Measurements from ENCODE around the gene GPR107. TPM values are rescaled to one million over a fixed set of nuclear protein-coding genes. Genes with fewer than 3 reads are reported as not detected.
A peak's percentile ranks its signal among the peaks of the same experiment; 100 is the strongest.

Gene GPR107
- total and polyA plus RNA-seq, 2 experiments from 2014 or later = 8.0 to 18.9 TPM

- peak; percentile 46 for DNase-seq
- H3K27ac ChIP-seq = peak overlapping the region; percentile 78
- H3K36me3 ChIP-seq (ENCODE audit: low read depth) = no peaks in the 10 kb centered on the region
- H3K4me1 ChIP-seq (ENCODE audit: insufficient read depth) = peaks cover 18% of the 10 kb centered on the region
- peak overlapping the region; percentile 92 for H3K4me2 ChIP-seq (ENCODE audit: unreplicated experiment)
- H3K9me2 ChIP-seq (ENCODE audit: insufficient read depth) = no peaks in the 10 kb centered on the region
- peak overlapping the region; percentile 97 for H3K9ac ChIP-seq
- TF ChIP-seq EZH2 (IDR thresholded peaks at IDR 0.05; ENCODE audit: insufficient read depth, poor library complexity, severe bottlenecking) (no peak), EZH2phosphoT487 (IDR thresholded peaks at IDR 0.05; ENCODE audit: insufficient read depth, low read depth) (no peak)
- in situ Hi-C loops (cut with MboI) = loop anchor here (25.0 kb wide), 1 partner anchor 167 kb away; no protein-coding TSS in a partner anchor
- peak overlapping the region; percentile 97 for H3K4me3 ChIP-seq
- H3K27me3 ChIP-seq (replicated peaks; ENCODE audit: insufficient read depth) = no peaks in the 10 kb centered on the region
- H2AFZ ChIP-seq = peak overlapping the region; percentile 91
- 1 to 3% methylated on average over 12 to 14 of the region's 14 CpGs for WGBS, 2 experiments (ENCODE audit: low coverage in 1 of 2, low lambda C conversion rate in 2 of 2, missing lambda C conversion rate in 2 of 2)
- H3F3A ChIP-seq (ENCODE audit: insufficient read depth) = no peaks in the 10 kb centered on the region
- H3K79me2 ChIP-seq (ENCODE audit: insufficient read depth) = peaks cover 78% of the 10 kb centered on the region
- no peaks in the 10 kb centered on the region for H3K9me3 ChIP-seq (ENCODE audit: low read depth)
- no peaks in the 10 kb centered on the region for H4K20me1 ChIP-seq (ENCODE audit: insufficient read depth)
These were observed 650 bp downstream of the GPR107 start for GRCh38 chr9:130054325-130054786.

- Histone ChIP-seq H4K20me1 (ENCODE audit: insufficient read depth) (no peaks in the 10 kb centered on the region), H3K4me1 (ENCODE audit: insufficient read depth) (peaks cover 18% of the 10 kb centered on the region), H3K4me3 (peak overlapping the region; percentile 97), H3K4me2 (ENCODE audit: unreplicated experiment) (peak overlapping the region; percentile 92), H3K79me2 (ENCODE audit: insufficient read depth) (peaks cover 82% of the 10 kb centered on the region), H3K27me3 (replicated peaks; ENCODE audit: insufficient read depth) (no peaks in the 10 kb centered on the region), H2AFZ (peak overlapping the region; percentile 91), H3F3A (ENCODE audit: insufficient read depth) (no peaks in the 10 kb centered on the region), H3K27ac (peak overlapping the region; percentile 78), H3K36me3 (ENCODE audit: low read depth) (no peaks in the 10 kb centered on the region), H3K9me3 (ENCODE audit: low read depth) (no peaks in the 10 kb centered on the region), H3K9me2 (ENCODE audit: insufficient read depth) (no peaks in the 10 kb centered on the region), H3K9ac (peak overlapping the region; percentile 97)
- TF ChIP-seq EZH2 (IDR thresholded peaks at IDR 0.05; ENCODE audit: insufficient read depth, poor library complexity, severe bottlenecking) (no peak), EZH2phosphoT487 (IDR thresholded peaks at IDR 0.05; ENCODE audit: insufficient read depth, low read depth) (no peak)
- in situ Hi-C loops (cut with MboI) = loop anchor here (25.0 kb wide), 1 partner anchor 168 kb away; no protein-coding TSS in a partner anchor
- WGBS, 2 experiments (ENCODE audit: low coverage in 1 of 2, low lambda C conversion rate in 2 of 2, missing lambda C conversion rate in 2 of 2) = 89 to 91% methylated on average over 8 of the region's 8 CpGs
- no peak for DNase-seq
These were observed 1.1 kb downstream of the GPR107 start for GRCh38 chr9:130054820-130055219.

GRCh38 chr9:130058154-130058553 lies 4.4 kb downstream of the GPR107 start:
- WGBS, 2 experiments (ENCODE audit: low coverage in 1 of 2, low lambda C conversion rate in 2 of 2, missing lambda C conversion rate in 2 of 2) = 85 to 86% methylated on average over 7 of the region's 7 CpGs
- H3K27ac ChIP-seq = no peak overlapping the region
- no peaks in the 10 kb centered on the region for H3K36me3 ChIP-seq (ENCODE audit: low read depth)
- no peak overlapping the region for H3K4me2 ChIP-seq (ENCODE audit: unreplicated experiment)
- H3K9me2 ChIP-seq (ENCODE audit: insufficient read depth) = no peaks in the 10 kb centered on the region
- H3K9me3 ChIP-seq (ENCODE audit: low read depth) = no peaks in the 10 kb centered on the region
- H4K20me1 ChIP-seq (ENCODE audit: insufficient read depth) = no peaks in the 10 kb centered on the region
- no peak overlapping the region for H2AFZ ChIP-seq
- H3K9ac ChIP-seq = no peak overlapping the region
- no peaks in the 10 kb centered on the region for H3K27me3 ChIP-seq (replicated peaks; ENCODE audit: insufficient read depth)
- DNase-seq = peak; percentile 38
- in situ Hi-C loops (cut with MboI) = loop anchor here (25.0 kb wide), 1 partner anchor 171 kb away; no protein-coding TSS in a partner anchor
- TF ChIP-seq EZH2 (IDR thresholded peaks at IDR 0.05; ENCODE audit: insufficient read depth, poor library complexity, severe bottlenecking) (no peak), EZH2phosphoT487 (IDR thresholded peaks at IDR 0.05; ENCODE audit: insufficient read depth, low read depth) (no peak)
- no peaks in the 10 kb centered on the region for H3F3A ChIP-seq (ENCODE audit: insufficient read depth)
- H3K4me3 ChIP-seq = no peak overlapping the region
- H3K4me1 ChIP-seq (ENCODE audit: insufficient read depth) = 0 out of 2 replicates have a peak, but pooled peaks cover 4% of the 10 kb centered on the region
- peaks cover 100% of the 10 kb centered on the region for H3K79me2 ChIP-seq (ENCODE audit: insufficient read depth)

GRCh38 chr9:130058887-130059286 lies 5.2 kb downstream of the GPR107 start:
- Histone ChIP-seq H3K9me3 (ENCODE audit: low read depth) (no peaks in the 10 kb centered on the region), H3K4me1 (ENCODE audit: insufficient read depth) (0 out of 2 replicates have a peak, but pooled peaks cover 4% of the 10 kb centered on the region), H2AFZ (no peak overlapping the region), H3K9me2 (ENCODE audit: insufficient read depth) (no peaks in the 10 kb centered on the region), H4K20me1 (ENCODE audit: insufficient read depth) (no peaks in the 10 kb centered on the region), H3K4me2 (ENCODE audit: unreplicated experiment) (no peak overlapping the region), H3K36me3 (ENCODE audit: low read depth) (no peaks in the 10 kb centered on the region), H3K4me3 (no peak overlapping the region), H3K79me2 (ENCODE audit: insufficient read depth) (peaks cover 100% of the 10 kb centered on the region), H3K27me3 (replicated peaks; ENCODE audit: insufficient read depth) (no peaks in the 10 kb centered on the region), H3K27ac (no peak overlapping the region), H3K9ac (no peak overlapping the region), H3F3A (ENCODE audit: insufficient read depth) (no peaks in the 10 kb centered on the region)
- whole genome bisulfite sequencing, 2 experiments (ENCODE audit: low coverage in 1 of 2, low lambda C conversion rate in 2 of 2, missing lambda C conversion rate in 2 of 2) = 42 to 49% methylated on average over 3 of the region's 3 CpGs
- in situ Hi-C loops (cut with MboI) = loop anchor here (25.0 kb wide), 1 partner anchor 172 kb away; no protein-coding TSS in a partner anchor
- DNase-seq = no peak
- no peak for TF ChIP-seq EZH2phosphoT487 (IDR thresholded peaks at IDR 0.05; ENCODE audit: insufficient read depth, low read depth)
- TF ChIP-seq EZH2 (IDR thresholded peaks at IDR 0.05; ENCODE audit: insufficient read depth, poor library complexity, severe bottlenecking) = no peak

Measured in GM23248 (cell line).